Measurements from ENCODE around the gene CPO. TPM values are rescaled to one million over a fixed set of nuclear protein-coding genes. Genes with fewer than 3 reads are reported as not detected.

CPO gene
- total and polyA plus RNA-seq, 12 donors, result 0.07 to 0.59 (median 0.35) TPM; not detected in 7

DNA sequence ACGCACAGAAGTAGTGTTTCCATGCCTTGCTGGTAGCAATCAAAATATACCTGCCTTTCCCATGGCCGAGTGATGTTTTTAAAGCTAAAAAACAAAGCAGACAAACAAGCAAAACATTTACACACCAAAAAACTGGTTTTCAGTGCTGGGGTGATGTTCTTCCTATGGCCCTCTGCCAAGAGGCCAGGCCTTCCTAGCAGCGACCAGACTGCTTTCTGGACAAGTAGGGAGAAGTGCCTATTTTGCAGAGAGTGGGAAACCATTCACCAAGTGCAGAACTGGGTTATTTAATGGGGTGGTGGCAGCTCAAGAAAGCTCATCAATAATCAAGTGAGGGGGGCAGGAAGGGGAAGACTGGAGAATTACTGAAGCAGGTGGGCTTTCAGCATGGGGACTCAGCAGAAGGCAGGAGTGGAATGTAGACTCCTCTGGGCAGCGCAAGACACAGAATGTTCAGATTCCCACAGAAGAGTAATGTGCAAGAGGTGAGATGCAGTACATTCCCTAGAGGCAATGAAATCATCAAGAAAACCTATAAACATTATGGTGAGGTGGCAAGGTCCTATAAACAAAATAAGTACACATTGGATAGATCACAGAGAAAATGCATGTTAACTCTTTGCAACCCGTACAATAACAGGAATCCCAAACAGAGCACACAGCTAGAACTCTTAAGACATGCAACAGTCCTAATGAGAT lies 44.0 kb downstream of the CPO start:
- no peak for ATAC-seq
- H3K36me3 ChIP-seq, result no peaks in the 10 kb centered on the region
- WGBS, 2 donors, result 64 to 73% methylated on average over 5 of the region's 5 CpGs
- no peaks in the 10 kb centered on the region for H3K27me3 ChIP-seq
- intact Hi-C loops (cut with DNase I), result loop anchor here (2.0 to 10.0 kb wide), 15 partner anchors 151 to 489 kb away; partner anchors contain the start of gene KLF7 (in 5 of the 10)
- TF ChIP-seq, protein P1, sequence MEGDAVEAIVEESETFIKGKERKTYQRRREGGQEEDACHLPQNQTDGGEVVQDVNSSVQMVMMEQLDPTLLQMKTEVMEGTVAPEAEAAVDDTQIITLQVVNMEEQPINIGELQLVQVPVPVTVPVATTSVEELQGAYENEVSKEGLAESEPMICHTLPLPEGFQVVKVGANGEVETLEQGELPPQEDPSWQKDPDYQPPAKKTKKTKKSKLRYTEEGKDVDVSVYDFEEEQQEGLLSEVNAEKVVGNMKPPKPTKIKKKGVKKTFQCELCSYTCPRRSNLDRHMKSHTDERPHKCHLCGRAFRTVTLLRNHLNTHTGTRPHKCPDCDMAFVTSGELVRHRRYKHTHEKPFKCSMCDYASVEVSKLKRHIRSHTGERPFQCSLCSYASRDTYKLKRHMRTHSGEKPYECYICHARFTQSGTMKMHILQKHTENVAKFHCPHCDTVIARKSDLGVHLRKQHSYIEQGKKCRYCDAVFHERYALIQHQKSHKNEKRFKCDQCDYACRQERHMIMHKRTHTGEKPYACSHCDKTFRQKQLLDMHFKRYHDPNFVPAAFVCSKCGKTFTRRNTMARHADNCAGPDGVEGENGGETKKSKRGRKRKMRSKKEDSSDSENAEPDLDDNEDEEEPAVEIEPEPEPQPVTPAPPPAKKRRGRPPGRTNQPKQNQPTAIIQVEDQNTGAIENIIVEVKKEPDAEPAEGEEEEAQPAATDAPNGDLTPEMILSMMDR (IDR thresholded peaks at IDR 0.05), result no peak
- H3K4me3 ChIP-seq, result no peak overlapping the region
- peaks cover 3 to 35% (median 22%) of the 10 kb centered on the region in 9 donors for H3K4me1 ChIP-seq
- DNase-seq, result no peak
- H3K27ac ChIP-seq, result peak overlapping the region in 2 of 10 donors; percentile 18 to 42
- no peaks in the 10 kb centered on the region for H3K9me3 ChIP-seq

DNA sequence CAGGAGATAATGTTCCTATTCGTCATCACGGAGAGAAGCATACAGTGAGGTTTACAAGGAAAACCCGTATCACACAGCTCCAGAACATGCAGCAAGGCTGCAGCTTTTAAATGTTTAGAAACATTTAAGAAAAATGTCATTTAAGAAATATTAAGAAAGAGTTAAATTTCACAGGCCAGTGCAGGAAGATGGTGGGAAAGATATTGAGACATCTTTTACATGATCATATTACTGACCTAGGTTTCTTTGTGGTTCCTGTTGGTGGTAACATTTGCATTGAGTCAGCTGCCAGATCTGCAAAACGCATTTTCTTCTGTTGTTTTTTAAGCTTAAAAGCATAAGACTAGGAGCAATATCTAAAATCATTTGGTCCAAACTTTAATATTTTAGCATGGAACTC lies 44.9 kb downstream of the CPO start:
- H3K27ac ChIP-seq, result no peak overlapping the region
- H3K4me1 ChIP-seq, result peaks cover 3 to 38% (median 23%) of the 10 kb centered on the region in 9 donors
- H3K9me3 ChIP-seq, result no peaks in the 10 kb centered on the region
- no peak for DNase-seq
- intact Hi-C loops (cut with DNase I), result loop anchor here (2.0 to 10.0 kb wide), 14 partner anchors 151 to 491 kb away; partner anchors contain the start of gene KLF7 (in 5 of the 10)
- H3K4me3 ChIP-seq, result no peak overlapping the region
- no peak for ATAC-seq
- no peaks in the 10 kb centered on the region for H3K27me3 ChIP-seq
- TF ChIP-seq, protein P1 (IDR thresholded peaks at IDR 0.05), result no peak
- no peaks in the 10 kb centered on the region for H3K36me3 ChIP-seq
- WGBS, 2 donors, result 88 to 90% methylated on average over 4 of the region's 4 CpGs

GRCh38 chr2:206986943-206987342 lies 47.6 kb downstream of the CPO start:
- intact Hi-C loops (cut with DNase I), result loop anchor here in 9 of 10 donors (5.0 to 10.0 kb wide), 10 partner anchors 148 to 485 kb away; partner anchors contain the start of gene KLF7 (in 3 of the 9)
- no peak for ATAC-seq
- H3K27ac ChIP-seq, result no peak overlapping the region
- no peaks in the 10 kb centered on the region for H3K9me3 ChIP-seq
- no peaks in the 10 kb centered on the region for H3K27me3 ChIP-seq
- no peaks in the 10 kb centered on the region for H3K36me3 ChIP-seq
- no peak for DNase-seq
- TF ChIP-seq, protein P1 (IDR thresholded peaks at IDR 0.05), result no peak
- peaks cover 3 to 36% (median 14%) of the 10 kb centered on the region in 9 donors for H3K4me1 ChIP-seq
- H3K4me3 ChIP-seq, result no peak overlapping the region

GRCh38 chr2:206987810-206988209 lies 48.5 kb downstream of the CPO start:
- no peak for ATAC-seq
- intact Hi-C loops (cut with DNase I), result loop anchor here in 9 of 10 donors (2.0 to 10.0 kb wide), 11 partner anchors 147 to 484 kb away; partner anchors contain the start of gene KLF7 (in 3 of the 9)
- Histone ChIP-seq H3K4me1 (peaks cover 0 to 27% (median 5%) of the 10 kb centered on the region in 9 donors), H3K9me3 (no peaks in the 10 kb centered on the region), H3K4me3 (no peak overlapping the region), H3K27me3 (no peaks in the 10 kb centered on the region), H3K27ac (no peak overlapping the region), H3K36me3 (no peaks in the 10 kb centered on the region)
- 96 to 99% methylated on average over 2 of the region's 2 CpGs for WGBS, 2 donors
- TF ChIP-seq, protein P1 (IDR thresholded peaks at IDR 0.05), result no peak
- no peak for DNase-seq

All from heart right ventricle (tissue), 16 donors.